Endodermal cell (in vitro differentiated cells): ENCODE results near the gene YWHAQ. TPM values are rescaled to one million over a fixed set of nuclear protein-coding genes. Genes with fewer than 3 reads are reported as not detected.
A peak's percentile ranks its signal among the peaks of the same experiment; 100 is the strongest.
"Not testable (repeated sequence)": the region's sequence is repeated elsewhere in the genome, so short reads cannot be mapped to it uniquely, and the experiment has no call there.

ENCODE experiments used
- DNase-seq: peaks from one replicate; pipeline ENCODE4 v3.0.0-alpha.2; 2017
- H3K27ac ChIP-seq: 2 replicates; pipeline ENCODE4 v1.5.1; 2013; ENCODE audit warnings: mild to moderate bottlenecking, low read depth, low read length, moderate library complexity
- H3K27me3 ChIP-seq: 2 replicates; pipeline ENCODE4 v1.6.1; 2013; ENCODE audit warnings: mild to moderate bottlenecking, low read length, moderate library complexity; ENCODE audit not compliant: insufficient read depth, control insufficient read depth, poor library complexity, severe bottlenecking
- H3K36me3 ChIP-seq: 2 replicates; pipeline ENCODE4 v1.7.0; 2013; ENCODE audit warnings: mild to moderate bottlenecking, low read length, moderate library complexity; ENCODE audit not compliant: control insufficient read depth, insufficient read depth
- H3K4me1 ChIP-seq: one replicate; pipeline ENCODE4 v1.7.0; 2013; ENCODE audit warnings: low read length; ENCODE audit not compliant: control insufficient read depth, insufficient read depth
- H3K4me3 ChIP-seq: 2 replicates; pipeline ENCODE4 v1.5.1; 2013; ENCODE audit warnings: mild to moderate bottlenecking, low read length, moderate library complexity
- H3K9ac ChIP-seq: 2 replicates; pipeline ENCODE4 v1.6.1; 2013; ENCODE audit warnings: mild to moderate bottlenecking, low read length, moderate library complexity; ENCODE audit not compliant: poor library complexity, severe bottlenecking; ENCODE audit errors: extremely low read depth
- H3K9me3 ChIP-seq: 2 replicates; pipeline ENCODE4 v1.6.1; 2013; ENCODE audit warnings: mild to moderate bottlenecking, low read length, moderate library complexity; ENCODE audit not compliant: control insufficient read depth
- H3K27ac Mint-ChIP-seq: 2 replicates; pipeline ENCODE4 v1.8.0; 2020; ENCODE audit warnings: mixed read lengths
- H3K27me3 Mint-ChIP-seq: 2 replicates; pipeline ENCODE4 v1.8.0; 2021; ENCODE audit warnings: mild to moderate bottlenecking, mixed read lengths; ENCODE audit not compliant: insufficient read depth
- H3K36me3 Mint-ChIP-seq: 2 replicates; pipeline ENCODE4 v1.8.0; 2020; ENCODE audit warnings: low read depth, mixed read lengths
- H3K4me1 Mint-ChIP-seq: 2 replicates; pipeline ENCODE4 v1.8.0; 2020; ENCODE audit warnings: mixed read lengths
- H3K4me3 Mint-ChIP-seq: 2 replicates; pipeline ENCODE4 v1.8.0; 2020; ENCODE audit warnings: mild to moderate bottlenecking, moderate library complexity, mixed read lengths
- H3K9me3 Mint-ChIP-seq: 2 replicates; pipeline ENCODE4 v1.8.0; 2020; ENCODE audit warnings: mild to moderate bottlenecking, mixed read lengths
- WGBS, 2 experiments: methylation state at CpG; one replicate each; pipeline versions ENCODE4 v1.1.5 to v1.1.7; 2013; ENCODE audit warnings: missing lambda C conversion rate in 2 of 2, mixed read lengths in 1 of 2; ENCODE audit not compliant: insufficient coverage in 1 of 2, insufficient read length in 1 of 2; 5-methylcytosine and 5-hydroxymethylcytosine counted together
- total RNA-seq, 2 donors: library from RNA; stranded (reverse); fragmentation: NEBNext Ultra II Directional in 1 of 2; extraction: Animal tissue kit (Norgen Biotek cat#: 25700) in 1 of 2; gene quantifications; 2 replicates in 1 of 2; 3 replicates in 1 of 2; pipeline ENCODE4 v1.2.1, GENCODE V29; 2021
- TF ChIP-seq, protein P1 (sequence below): fragments of 200-600 bp; sonication (generic); conservative IDR thresholded peaks from 2 replicates; pipeline ENCODE4 v1.5.0; 2021; ENCODE audit warnings: antibody characterized with exemption, mild to moderate bottlenecking

YWHAQ gene
- total RNA-seq, 2 donors from 2014 or later: 357 to 374 TPM

- 0 to 1% methylated on average over 35 to 73 of the region's 73 CpGs for WGBS, 2 experiments
- H3K36me3 ChIP-seq: peaks cover 4% of the 10 kb centered on the region
- peaks cover 5% of the 10 kb centered on the region for H3K4me1 ChIP-seq
- DNase-seq: peak; percentile 98
- H3K27ac ChIP-seq: peak within 1 kb of the TSS; percentile 99
- peak within 1 kb of the TSS; percentile 81 for H3K9ac ChIP-seq
- H3K27me3 ChIP-seq: no peaks in the 10 kb centered on the region
- Mint-ChIP-seq H3K36me3 (peaks cover 15% of the 10 kb centered on the region), H3K4me1 (peaks cover 17% of the 10 kb centered on the region), H3K4me3 (peak within 1 kb of the TSS; percentile 91), H3K27ac (peak within 1 kb of the TSS; percentile 99), H3K9me3 (no peaks in the 10 kb centered on the region), H3K27me3 (no peaks in the 10 kb centered on the region)
- H3K9me3 ChIP-seq: no peaks in the 10 kb centered on the region
- TF ChIP-seq, protein P1, sequence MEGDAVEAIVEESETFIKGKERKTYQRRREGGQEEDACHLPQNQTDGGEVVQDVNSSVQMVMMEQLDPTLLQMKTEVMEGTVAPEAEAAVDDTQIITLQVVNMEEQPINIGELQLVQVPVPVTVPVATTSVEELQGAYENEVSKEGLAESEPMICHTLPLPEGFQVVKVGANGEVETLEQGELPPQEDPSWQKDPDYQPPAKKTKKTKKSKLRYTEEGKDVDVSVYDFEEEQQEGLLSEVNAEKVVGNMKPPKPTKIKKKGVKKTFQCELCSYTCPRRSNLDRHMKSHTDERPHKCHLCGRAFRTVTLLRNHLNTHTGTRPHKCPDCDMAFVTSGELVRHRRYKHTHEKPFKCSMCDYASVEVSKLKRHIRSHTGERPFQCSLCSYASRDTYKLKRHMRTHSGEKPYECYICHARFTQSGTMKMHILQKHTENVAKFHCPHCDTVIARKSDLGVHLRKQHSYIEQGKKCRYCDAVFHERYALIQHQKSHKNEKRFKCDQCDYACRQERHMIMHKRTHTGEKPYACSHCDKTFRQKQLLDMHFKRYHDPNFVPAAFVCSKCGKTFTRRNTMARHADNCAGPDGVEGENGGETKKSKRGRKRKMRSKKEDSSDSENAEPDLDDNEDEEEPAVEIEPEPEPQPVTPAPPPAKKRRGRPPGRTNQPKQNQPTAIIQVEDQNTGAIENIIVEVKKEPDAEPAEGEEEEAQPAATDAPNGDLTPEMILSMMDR: peak; percentile 78
- H3K4me3 ChIP-seq: peak within 1 kb of the TSS; percentile 95
Observed at GRCh38 chr2:9555297-9556120, 75.3 kb downstream of the YWHAQ start, which contains the start of gene ADAM17. TSS of gene ADAM17 (minus strand) at chr2:9555830. CDS start at chr2:9555605, 225 bp downstream.

GRCh38 chr2:9554921-9555296 lies 75.9 kb downstream of the YWHAQ start:
- peak overlapping the region; percentile 99 for H3K27ac ChIP-seq
- peak overlapping the region; percentile 95 for H3K4me3 ChIP-seq
- no peaks in the 10 kb centered on the region for H3K27me3 ChIP-seq
- WGBS, 2 experiments: 2 to 3% methylated on average over 9 of the region's 9 CpGs
- Mint-ChIP-seq H3K4me3 (peak overlapping the region; percentile 91), H3K9me3 (no peaks in the 10 kb centered on the region), H3K27me3 (no peaks in the 10 kb centered on the region), H3K4me1 (peaks cover 20% of the 10 kb centered on the region), H3K36me3 (peaks cover 13% of the 10 kb centered on the region), H3K27ac (peak overlapping the region; percentile 96)
- TF ChIP-seq, protein P1: no peak
- no peak for DNase-seq
- H3K9me3 ChIP-seq: no peaks in the 10 kb centered on the region
- peak overlapping the region; percentile 81 for H3K9ac ChIP-seq
- peaks cover 5% of the 10 kb centered on the region for H3K4me1 ChIP-seq
- H3K36me3 ChIP-seq: peaks cover 4% of the 10 kb centered on the region

DNA sequence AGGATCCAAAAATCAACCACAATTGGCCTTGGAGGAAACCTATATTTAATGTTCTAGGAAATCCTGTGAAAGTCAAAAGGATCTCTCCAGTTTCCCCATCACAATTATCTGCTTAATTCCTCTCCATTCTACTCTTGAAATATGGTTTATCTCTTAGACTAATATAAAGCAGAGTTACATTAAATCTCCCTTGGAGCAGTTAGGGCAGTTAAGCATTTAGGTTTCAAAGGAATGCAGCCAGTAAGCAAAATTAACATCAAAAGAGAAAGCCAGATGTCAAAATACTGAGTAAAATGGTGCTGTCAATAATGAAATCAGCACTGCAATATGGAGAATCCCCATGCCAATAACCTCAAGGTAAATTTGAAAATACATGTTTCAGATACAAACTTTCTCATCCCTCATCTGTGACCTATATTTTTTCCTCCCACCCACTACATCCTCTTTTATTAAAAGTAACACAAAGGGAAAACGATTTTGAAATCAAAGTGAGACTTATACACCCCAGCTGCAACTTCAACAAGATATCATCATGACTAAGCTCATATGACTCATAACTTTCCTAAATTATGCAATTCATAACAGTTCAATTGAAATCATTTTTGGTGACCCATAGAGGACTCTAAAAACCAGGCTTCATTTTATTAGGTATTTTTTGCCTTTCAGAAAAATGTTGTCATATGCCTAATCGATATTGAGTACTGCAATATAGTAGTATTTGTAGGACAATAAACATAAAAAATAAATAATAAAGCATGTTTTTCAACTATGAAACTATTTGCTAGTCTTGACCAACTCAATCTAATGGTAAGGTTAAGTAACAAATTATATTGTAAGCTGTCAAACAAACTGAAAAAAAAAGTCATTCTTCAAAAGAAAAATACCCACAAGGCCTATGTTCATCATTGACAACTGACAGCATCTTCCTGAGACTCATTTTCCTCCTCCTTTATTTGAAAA lies 78.3 kb downstream of the YWHAQ start:
- Histone ChIP-seq H3K27me3 (no peaks in the 10 kb centered on the region), H3K4me3 (no peak overlapping the region), H3K9ac (no peak overlapping the region), H3K4me1 (peaks cover 5% of the 10 kb centered on the region), H3K9me3 (no peaks in the 10 kb centered on the region), H3K27ac (no peak overlapping the region), H3K36me3 (no peaks in the 10 kb centered on the region)
- WGBS, 2 experiments: 77 to 83% methylated on average over 1 of the region's 2 CpGs
- Mint-ChIP-seq H3K27ac (no peak overlapping the region), H3K4me3 (no peak overlapping the region), H3K27me3 (no peaks in the 10 kb centered on the region), H3K4me1 (peaks cover 34% of the 10 kb centered on the region), H3K36me3 (peaks cover 2% of the 10 kb centered on the region), H3K9me3 (no peaks in the 10 kb centered on the region)
- TF ChIP-seq, protein P1: no peak
- DNase-seq: no peak

GRCh38 chr2:9550859-9551391 lies 79.9 kb downstream of the YWHAQ start:
- not testable (repeated sequence) for H3K27ac ChIP-seq, H3K9me3 Mint-ChIP-seq, H3K9ac ChIP-seq, H3K36me3 Mint-ChIP-seq, H3K4me1 ChIP-seq, H3K36me3 ChIP-seq, DNase-seq, H3K4me3 ChIP-seq, H3K9me3 ChIP-seq, H3K27ac Mint-ChIP-seq, H3K4me3 Mint-ChIP-seq, H3K27me3 ChIP-seq, H3K27me3 Mint-ChIP-seq
- peaks cover 40% of the 10 kb centered on the region for H3K4me1 Mint-ChIP-seq
- WGBS, 2 experiments: 94 to 100% methylated on average over 3 to 6 of the region's 7 CpGs
